SU-DHL-6 (cell line): ENCODE results near the gene MYO15A.

Experiments
- H2AFZ ChIP-seq: fragments of 200-600 bp; sonication (generic); 2 replicates; pipeline ENCODE4 v1.6.1; 2014; ENCODE audit warnings: low read depth, mild to moderate bottlenecking, moderate library complexity, mixed read lengths, antibody characterized with exemption, low read length; ENCODE audit not compliant: severe bottlenecking
- H3F3A ChIP-seq: fragments of 200-600 bp; shearing (Covaris generic); 2 replicates; pipeline ENCODE4 v1.6.0; 2016; ENCODE audit warnings: antibody characterized with exemption, mild to moderate bottlenecking; ENCODE audit not compliant: insufficient read depth
- H3K27ac ChIP-seq: fragments of 200-600 bp; sonication (generic); 2 replicates; pipeline ENCODE4 v1.5.1; 2016; ENCODE audit warnings: low read depth, mild to moderate bottlenecking, low read length, moderate library complexity, mixed read lengths
- H3K27me3 ChIP-seq: fragments of 200-600 bp; sonication (generic), shearing (Covaris generic); 2 replicates; pipeline ENCODE4 v1.6.0; 2014; ENCODE audit warnings: mild to moderate bottlenecking, low read length
- H3K36me3 ChIP-seq: fragments of 200-600 bp; sonication (generic); 2 replicates; pipeline ENCODE4 v1.6.1; 2014; ENCODE audit warnings: mild to moderate bottlenecking, low read length, mixed read lengths
- H3K4me2 ChIP-seq: fragments of 300-600, 200-600 bp; shearing (Covaris generic), sonication (generic); 2 replicates; pipeline ENCODE4 v1.6.0; 2014; ENCODE audit warnings: low read length, low read depth, mild to moderate bottlenecking; ENCODE audit not compliant: poor library complexity, severe bottlenecking
- H3K4me3 ChIP-seq: fragments of 200-600 bp; sonication (generic); 2 replicates; pipeline ENCODE4 v1.5.1; 2014; ENCODE audit warnings: antibody characterized with exemption, low read length, mild to moderate bottlenecking, mixed read lengths; ENCODE audit not compliant: insufficient read depth, poor library complexity, severe bottlenecking
- H3K79me2 ChIP-seq: fragments of 200-600 bp; sonication (generic); 2 replicates; pipeline ENCODE4 v1.6.1; 2014; ENCODE audit warnings: mild to moderate bottlenecking, low read length, moderate library complexity; ENCODE audit not compliant: insufficient read depth
- H3K9ac ChIP-seq: fragments of 200-600 bp; sonication (generic); 2 replicates; pipeline ENCODE4 v1.7.0; 2014; ENCODE audit warnings: mild to moderate bottlenecking, low read length
- H3K9me2 ChIP-seq: fragments of 200-600 bp; sonication (generic); replicated peaks from 2 replicates; pipeline ENCODE4 v1.6.1; 2014; ENCODE audit warnings: low read length; ENCODE audit not compliant: insufficient read depth
- H3K9me3 ChIP-seq: fragments of 200-600 bp; sonication (generic); 2 replicates; pipeline ENCODE4 v1.6.1; 2014; ENCODE audit warnings: low read length, mixed read lengths; ENCODE audit not compliant: insufficient read depth
- H4K20me1 ChIP-seq: fragments of 200-600 bp; sonication (generic); 2 replicates; pipeline ENCODE4 v1.6.1; 2014; ENCODE audit warnings: low read depth, mild to moderate bottlenecking, antibody characterized with exemption, low read length, moderate library complexity, mixed read lengths
- EZH2phosphoT487 ChIP-seq: fragments of 200-600 bp; sonication (generic), shearing (Covaris generic); conservative IDR thresholded peaks from 2 replicates; pipeline ENCODE4 v1.6.1; 2018; ENCODE audit warnings: mild to moderate bottlenecking, antibody characterized with exemption, low read length, moderate library complexity, mixed read lengths
- TF ChIP-seq, protein P1 (sequence below): fragments of 200-600 bp; sonication (generic); IDR thresholded peaks from one replicate; pipeline ENCODE4 v1.5.1; 2017; ENCODE audit warnings: antibody characterized with exemption, mild to moderate bottlenecking, low read length, moderate library complexity; ENCODE audit not compliant: insufficient read depth, poor library complexity, severe bottlenecking

Gene MYO15A

GRCh38 chr17:18065546-18065945 lies 43.0 kb upstream of the MYO15A start:
- Histone ChIP-seq H3K9ac (no peak overlapping the region), H3K36me3 (no peaks in the 10 kb centered on the region), H4K20me1 (no peaks in the 10 kb centered on the region), H3K79me2 (no peaks in the 10 kb centered on the region), H3K4me2 (no peak overlapping the region), H3K27me3 (no peaks in the 10 kb centered on the region), H3K9me3 (no peaks in the 10 kb centered on the region), H3K4me3 (no peak overlapping the region), H3K9me2 (no peaks in the 10 kb centered on the region), H2AFZ (no peak overlapping the region), H3K27ac (no peak overlapping the region), H3F3A (no peaks in the 10 kb centered on the region)
- no peak for TF ChIP-seq EZH2phosphoT487
- TF ChIP-seq, protein P1, sequence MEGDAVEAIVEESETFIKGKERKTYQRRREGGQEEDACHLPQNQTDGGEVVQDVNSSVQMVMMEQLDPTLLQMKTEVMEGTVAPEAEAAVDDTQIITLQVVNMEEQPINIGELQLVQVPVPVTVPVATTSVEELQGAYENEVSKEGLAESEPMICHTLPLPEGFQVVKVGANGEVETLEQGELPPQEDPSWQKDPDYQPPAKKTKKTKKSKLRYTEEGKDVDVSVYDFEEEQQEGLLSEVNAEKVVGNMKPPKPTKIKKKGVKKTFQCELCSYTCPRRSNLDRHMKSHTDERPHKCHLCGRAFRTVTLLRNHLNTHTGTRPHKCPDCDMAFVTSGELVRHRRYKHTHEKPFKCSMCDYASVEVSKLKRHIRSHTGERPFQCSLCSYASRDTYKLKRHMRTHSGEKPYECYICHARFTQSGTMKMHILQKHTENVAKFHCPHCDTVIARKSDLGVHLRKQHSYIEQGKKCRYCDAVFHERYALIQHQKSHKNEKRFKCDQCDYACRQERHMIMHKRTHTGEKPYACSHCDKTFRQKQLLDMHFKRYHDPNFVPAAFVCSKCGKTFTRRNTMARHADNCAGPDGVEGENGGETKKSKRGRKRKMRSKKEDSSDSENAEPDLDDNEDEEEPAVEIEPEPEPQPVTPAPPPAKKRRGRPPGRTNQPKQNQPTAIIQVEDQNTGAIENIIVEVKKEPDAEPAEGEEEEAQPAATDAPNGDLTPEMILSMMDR: no peak

GRCh38 chr17:18066866-18067265 lies 41.7 kb upstream of the MYO15A start:
- Histone ChIP-seq H3K27me3 (no peaks in the 10 kb centered on the region), H3F3A (no peaks in the 10 kb centered on the region), H3K79me2 (no peaks in the 10 kb centered on the region), H3K9ac (no peak overlapping the region), H3K36me3 (no peaks in the 10 kb centered on the region), H4K20me1 (no peaks in the 10 kb centered on the region), H3K9me3 (no peaks in the 10 kb centered on the region), H2AFZ (no peak overlapping the region), H3K4me3 (no peak overlapping the region), H3K9me2 (no peaks in the 10 kb centered on the region), H3K4me2 (no peak overlapping the region), H3K27ac (no peak overlapping the region)
- TF ChIP-seq, protein P1: no peak
- TF ChIP-seq EZH2phosphoT487: no peak

DNA sequence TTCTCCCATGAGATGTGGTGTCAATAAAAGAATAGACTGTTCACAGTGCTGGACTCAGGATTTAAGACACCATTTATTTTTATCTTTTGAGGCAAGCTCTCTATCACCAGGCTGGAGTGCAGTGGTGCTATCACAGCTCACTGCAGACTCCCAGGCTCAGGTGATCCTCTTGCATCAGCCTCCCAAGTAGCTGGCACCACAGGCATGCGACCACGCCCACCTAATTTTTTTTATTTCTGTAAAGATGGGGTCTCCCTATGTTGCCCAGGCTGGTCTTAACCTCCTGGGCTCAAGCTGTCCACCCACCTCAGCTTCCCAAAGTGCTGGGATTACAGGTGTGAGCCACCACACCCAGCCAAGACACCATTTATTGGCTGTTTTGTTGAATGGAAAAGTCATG lies 39.5 kb upstream of the MYO15A start:
- Histone ChIP-seq H4K20me1 (no peaks in the 10 kb centered on the region), H3K36me3 (no peaks in the 10 kb centered on the region), H3K9ac (no peak overlapping the region), H3K79me2 (no peaks in the 10 kb centered on the region), H3K9me2 (no peaks in the 10 kb centered on the region), H3K4me3 (no peak overlapping the region), H2AFZ (no peak overlapping the region), H3K9me3 (no peaks in the 10 kb centered on the region), H3K27ac (no peak overlapping the region), H3K27me3 (no peaks in the 10 kb centered on the region), H3K4me2 (no peak overlapping the region), H3F3A (no peaks in the 10 kb centered on the region)
- TF ChIP-seq, protein P1: no peak
- TF ChIP-seq EZH2phosphoT487: no peak

DNA sequence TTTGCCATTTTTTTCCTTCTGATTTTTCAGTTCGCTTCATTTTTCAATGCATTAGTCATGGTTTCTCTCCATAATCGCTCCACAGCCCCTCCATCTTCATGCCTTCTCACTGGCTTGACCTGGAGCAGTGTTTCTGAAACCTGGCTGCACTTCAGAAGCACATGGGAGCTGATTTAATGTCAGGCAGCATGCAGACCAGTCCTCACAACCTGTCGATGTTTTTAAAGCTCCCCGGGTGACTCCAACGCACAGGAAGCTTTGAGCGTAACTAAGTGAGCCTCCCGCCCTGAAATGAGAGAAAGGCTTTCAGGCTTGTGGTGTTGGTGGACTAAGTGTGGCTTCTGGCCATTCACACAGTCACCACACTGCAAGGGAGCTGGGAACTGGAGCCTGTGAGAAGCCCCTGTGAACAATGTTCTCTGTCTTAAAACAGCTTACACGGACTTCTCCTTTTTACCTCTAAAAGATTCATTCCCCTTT lies 37.7 kb upstream of the MYO15A start:
- Histone ChIP-seq H3F3A (no peaks in the 10 kb centered on the region), H3K4me2 (no peak overlapping the region), H3K27me3 (no peaks in the 10 kb centered on the region), H3K9ac (no peak overlapping the region), H3K4me3 (no peak overlapping the region), H3K79me2 (no peaks in the 10 kb centered on the region), H4K20me1 (no peaks in the 10 kb centered on the region), H3K36me3 (no peaks in the 10 kb centered on the region), H3K27ac (no peak overlapping the region), H2AFZ (no peak overlapping the region), H3K9me3 (no peaks in the 10 kb centered on the region), H3K9me2 (no peaks in the 10 kb centered on the region)
- TF ChIP-seq, protein P1: no peak
- TF ChIP-seq EZH2phosphoT487: no peak
